CD4-positive, alpha-beta T cell treated with Interferon alpha-2 for 1 hour (primary cell): ENCODE measurements around the gene TLR5.
A peak's percentile ranks its signal among the peaks of the same experiment; 100 is the strongest.

ENCODE experiments used
- DNase-seq, 2 donors: peaks; one replicate each; pipeline ENCODE4 v3.0.0-alpha.2; 2020 to 2022

The TLR5 gene

GRCh38 chr1:223146745-223147144 lies 3.7 kb upstream of the TLR5 start:
- DNase-seq = no peak

GRCh38 chr1:223144914-223145313 lies 1.9 kb upstream of the TLR5 start:
- DNase-seq = no peak

GRCh38 chr1:223144431-223144830 lies 1.4 kb upstream of the TLR5 start:
- DNase-seq = no peak

- DNase-seq = peak; percentile 15 to 52
Observed at GRCh38 chr1:223143537-223144248, 645 bp upstream of the TLR5 start.

GRCh38 chr1:223142269-223142668 lies 779 bp downstream of the TLR5 start:
- no peak for DNase-seq

- DNase-seq = no peak
Observed at GRCh38 chr1:223140611-223141405, 2.2 kb downstream of the TLR5 start.

- DNase-seq = no peak
Observed at GRCh38 chr1:223137455-223138085, 5.5 kb downstream of the TLR5 start.

- DNase-seq = no peak
Observed at GRCh38 chr1:223136086-223136485, 7.0 kb downstream of the TLR5 start.

- DNase-seq = no peak
Observed at GRCh38 chr1:223135176-223135942, 7.7 kb downstream of the TLR5 start.

GRCh38 chr1:223133824-223134435 lies 9.1 kb downstream of the TLR5 start:
- peak; percentile 76 to 82 for DNase-seq

- DNase-seq = no peak
Observed at GRCh38 chr1:223133306-223133823, 9.7 kb downstream of the TLR5 start.

GRCh38 chr1:223129229-223129901 lies 13.7 kb downstream of the TLR5 start:
- DNase-seq = peak; percentile 53 to 64

GRCh38 chr1:223126741-223127140 lies 16.3 kb downstream of the TLR5 start:
- no peak for DNase-seq

GRCh38 chr1:223125766-223126165 lies 17.3 kb downstream of the TLR5 start:
- DNase-seq = no peak

GRCh38 chr1:223123011-223123610 lies 19.9 kb downstream of the TLR5 start:
- no peak for DNase-seq

GRCh38 chr1:223118418-223118817 lies 24.6 kb downstream of the TLR5 start:
- DNase-seq = no peak

GRCh38 chr1:223116950-223117349 lies 26.1 kb downstream of the TLR5 start:
- no peak for DNase-seq

GRCh38 chr1:223114871-223115270 lies 28.2 kb downstream of the TLR5 start:
- DNase-seq = no peak

- no peak for DNase-seq
Observed at GRCh38 chr1:223110952-223111351, 32.1 kb downstream of the TLR5 start.

GRCh38 chr1:223109581-223110026 lies 33.4 kb downstream of the TLR5 start:
- DNase-seq = no peak

- no peak for DNase-seq
Observed at GRCh38 chr1:223106856-223107255, 36.2 kb downstream of the TLR5 start.
